Activated B cell treated with CpG ODN at 0.5 μM for 24 hours (primary cell): Measurements from ENCODE around the gene MYO5B. TPM values are rescaled to one million over a fixed set of nuclear protein-coding genes. Genes with fewer than 3 reads are reported as not detected.

Experiments used
- ATAC-seq: fragments of 200-7000 bp; cut with Tn5 transposase; one replicate; pipeline ENCODE4 v1.10.0; 2021; ENCODE audit warnings: low read depth, mild to moderate bottlenecking, moderate library complexity
- CTCF ChIA-PET: fragments of 350-600 bp; sonication (Branson Sonifier 250); formaldehyde crosslinking; loops from one replicate; lab custom pipeline; 2021; ENCODE audit warnings: antibody characterized with exemption; lab: Charles Lee
- POLR2A ChIA-PET: fragments of 350-600 bp; sonication (Branson Sonifier 250); formaldehyde crosslinking; loops from one replicate; lab custom pipeline; 2021; ENCODE audit warnings: antibody characterized with exemption; lab: Charles Lee
- DNase-seq: peaks from one replicate; pipeline ENCODE4 v3.0.0; 2022
- H3K27ac Mint-ChIP-seq: one replicate; pipeline ENCODE4 v1.8.0; 2020; ENCODE audit warnings: mixed read lengths
- H3K27me3 Mint-ChIP-seq: one replicate; pipeline ENCODE4 v1.8.0; 2021; ENCODE audit warnings: mixed read lengths
- H3K36me3 Mint-ChIP-seq: one replicate; pipeline ENCODE4 v1.8.0; 2021; ENCODE audit warnings: low read depth, mixed read lengths
- H3K4me1 Mint-ChIP-seq: one replicate; pipeline ENCODE4 v1.8.0; 2021; ENCODE audit warnings: mixed read lengths
- H3K4me3 Mint-ChIP-seq: one replicate; pipeline ENCODE4 v1.8.0; 2020; ENCODE audit warnings: mild to moderate bottlenecking, mixed read lengths
- H3K9me3 Mint-ChIP-seq: one replicate; pipeline ENCODE4 v1.8.0; 2020; ENCODE audit warnings: mixed read lengths
- intact Hi-C: fragments of 100-400 bp; cut with micrococcal nuclease; formaldehyde crosslinking; loops from one replicate; pipeline ENCODE4 v1.15.1; 2024
- total RNA-seq: library from RNA; stranded (reverse); gene quantifications from 2 replicates; pipeline ENCODE4 v1.2.3, GENCODE V29; 2022
- TF ChIP-seq, protein P1 (sequence below): fragments of 200-600 bp; IDR thresholded peaks from one replicate; pipeline ENCODE4 v1.8.0; 2022; ENCODE audit warnings: antibody characterized with exemption, mild to moderate bottlenecking

MYO5B gene
- total RNA-seq, 1 donor from 2014 or later, result 0.49 TPM

DNA sequence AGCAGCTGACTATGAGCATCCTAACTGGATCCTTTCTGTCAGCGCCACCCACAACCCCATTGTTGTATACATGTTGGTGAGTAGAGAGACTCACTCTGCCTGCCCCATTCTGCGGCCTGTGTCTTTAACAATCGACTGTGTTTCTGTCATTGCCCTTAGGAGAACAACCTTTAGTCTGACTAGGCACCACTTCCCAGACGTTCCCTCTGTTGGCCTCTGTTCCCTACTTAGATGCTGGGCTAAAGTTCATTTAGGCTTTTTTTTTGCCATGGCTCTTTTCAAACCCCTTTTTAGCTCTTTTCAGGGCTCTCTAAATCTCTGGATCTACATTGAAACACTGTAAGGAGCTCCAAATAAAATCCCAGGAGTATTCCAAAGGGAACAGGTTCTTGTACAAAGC lies 361.1 kb downstream of the MYO5B start:
- intact Hi-C loops, result no loop called here
- no peak overlapping the region for H3K27ac Mint-ChIP-seq

DNA sequence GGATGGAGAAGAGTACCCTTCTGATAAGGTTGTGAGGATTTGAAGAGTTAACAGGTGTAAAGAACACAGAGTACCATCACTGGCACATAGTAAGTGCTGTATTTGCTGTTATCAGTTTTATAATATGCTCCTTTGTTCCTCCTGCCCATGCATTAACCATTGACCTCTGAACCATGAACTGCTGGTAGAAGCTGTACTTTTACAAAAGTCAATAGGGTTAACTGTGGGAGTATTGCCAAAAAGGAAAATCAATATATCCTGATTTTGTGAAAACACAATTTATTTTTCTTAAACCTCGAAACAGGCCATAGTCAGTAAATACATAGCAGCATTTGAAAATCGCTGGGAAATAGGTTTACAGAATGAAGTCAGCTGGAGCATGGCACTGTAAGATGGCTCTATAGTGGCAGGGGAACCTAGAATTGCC lies 362.7 kb downstream of the MYO5B start:
- Mint-ChIP-seq H3K4me1 (no peaks in the 10 kb centered on the region), H3K27ac (no peak overlapping the region), H3K27me3 (peaks cover 6% of the 10 kb centered on the region), H3K4me3 (no peak overlapping the region), H3K36me3 (peaks cover 4% of the 10 kb centered on the region), H3K9me3 (peaks cover 17% of the 10 kb centered on the region)
- TF ChIP-seq, protein P1, sequence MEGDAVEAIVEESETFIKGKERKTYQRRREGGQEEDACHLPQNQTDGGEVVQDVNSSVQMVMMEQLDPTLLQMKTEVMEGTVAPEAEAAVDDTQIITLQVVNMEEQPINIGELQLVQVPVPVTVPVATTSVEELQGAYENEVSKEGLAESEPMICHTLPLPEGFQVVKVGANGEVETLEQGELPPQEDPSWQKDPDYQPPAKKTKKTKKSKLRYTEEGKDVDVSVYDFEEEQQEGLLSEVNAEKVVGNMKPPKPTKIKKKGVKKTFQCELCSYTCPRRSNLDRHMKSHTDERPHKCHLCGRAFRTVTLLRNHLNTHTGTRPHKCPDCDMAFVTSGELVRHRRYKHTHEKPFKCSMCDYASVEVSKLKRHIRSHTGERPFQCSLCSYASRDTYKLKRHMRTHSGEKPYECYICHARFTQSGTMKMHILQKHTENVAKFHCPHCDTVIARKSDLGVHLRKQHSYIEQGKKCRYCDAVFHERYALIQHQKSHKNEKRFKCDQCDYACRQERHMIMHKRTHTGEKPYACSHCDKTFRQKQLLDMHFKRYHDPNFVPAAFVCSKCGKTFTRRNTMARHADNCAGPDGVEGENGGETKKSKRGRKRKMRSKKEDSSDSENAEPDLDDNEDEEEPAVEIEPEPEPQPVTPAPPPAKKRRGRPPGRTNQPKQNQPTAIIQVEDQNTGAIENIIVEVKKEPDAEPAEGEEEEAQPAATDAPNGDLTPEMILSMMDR, result no peak
- CTCF ChIA-PET, result no interaction called here
- POLR2A ChIA-PET, result no interaction called here
- intact Hi-C loops, result no loop called here
- no peak for DNase-seq
- no peak for ATAC-seq

More for the DNA sequence above, 361.1 kb downstream of the MYO5B start:
- Mint-ChIP-seq H3K36me3 (no peaks in the 10 kb centered on the region), H3K9me3 (peaks cover 4% of the 10 kb centered on the region), H3K4me3 (no peak overlapping the region), H3K4me1 (no peaks in the 10 kb centered on the region), H3K27me3 (peaks cover 1% of the 10 kb centered on the region)
- ChIA-PET CTCF (no interaction called here), POLR2A (no interaction called here)
- TF ChIP-seq, protein P1, result no peak
- no peak for ATAC-seq
- DNase-seq, result no peak

DNA sequence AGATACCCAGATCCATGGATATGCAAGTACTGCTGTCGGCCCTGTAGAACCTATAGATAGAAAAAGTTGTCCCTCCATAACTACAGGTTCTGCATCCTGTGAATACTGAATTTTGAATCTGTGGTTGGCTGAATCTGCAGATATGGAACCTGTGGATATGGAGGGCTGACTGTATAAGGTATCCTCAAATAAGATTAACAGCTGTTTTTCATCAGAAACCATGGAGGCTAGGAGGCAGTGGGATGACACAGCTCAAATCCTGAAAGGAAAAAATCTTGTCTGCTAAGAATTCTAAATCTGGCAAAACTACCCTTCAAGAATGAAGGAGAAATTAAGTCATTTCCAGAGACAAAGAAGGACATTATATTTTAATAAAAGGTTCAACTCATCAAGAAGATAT lies 367.0 kb downstream of the MYO5B start:
- Mint-ChIP-seq H3K9me3 (peaks cover 17% of the 10 kb centered on the region), H3K4me3 (no peak overlapping the region), H3K27ac (no peak overlapping the region), H3K27me3 (peaks cover 6% of the 10 kb centered on the region), H3K36me3 (peaks cover 4% of the 10 kb centered on the region), H3K4me1 (no peaks in the 10 kb centered on the region)
- ChIA-PET CTCF (no interaction called here), POLR2A (no interaction called here)
- DNase-seq (no peak), ATAC-seq (no peak)
- intact Hi-C loops, result no loop called here
- TF ChIP-seq, protein P1, result no peak

DNA sequence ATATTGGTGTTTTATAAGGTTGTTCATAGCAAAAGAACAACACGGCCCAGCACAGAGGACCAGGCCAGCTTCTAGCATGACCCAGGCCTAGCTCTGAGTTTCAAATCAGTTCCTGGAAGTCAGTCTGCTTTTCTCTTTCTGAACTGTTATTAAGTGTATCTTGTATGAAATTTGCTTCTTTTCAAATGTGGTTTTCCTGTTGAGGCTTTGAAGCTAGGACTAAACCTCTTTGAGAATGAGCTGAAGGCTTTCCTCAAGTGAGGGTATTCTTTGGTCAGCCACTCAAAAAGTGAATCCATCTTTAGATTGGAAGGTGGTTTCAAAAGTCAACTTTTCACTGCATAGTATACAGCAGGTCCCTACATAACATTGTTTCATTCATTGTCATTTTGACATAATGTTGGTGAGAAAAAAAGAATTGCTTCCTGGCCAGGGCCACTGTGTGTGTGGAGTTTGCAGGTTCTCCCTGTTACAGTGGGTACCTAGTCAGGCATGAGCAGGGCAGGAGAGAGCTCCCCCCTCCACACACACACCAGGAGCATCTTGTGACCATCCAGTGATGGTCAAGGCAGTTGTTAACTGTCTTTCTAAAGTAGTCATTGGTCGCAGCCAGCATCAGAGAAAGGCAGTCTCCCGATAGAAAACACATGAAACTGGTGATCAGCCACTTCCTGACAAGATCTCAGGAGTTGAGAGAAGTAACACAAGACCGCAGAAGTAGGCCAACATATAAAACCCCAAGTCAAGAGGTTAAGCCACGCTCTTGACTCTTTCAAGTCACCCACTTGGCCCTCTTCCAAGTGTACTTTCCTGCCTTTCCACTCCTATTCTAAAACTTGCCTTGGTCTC lies 374.9 kb downstream of the MYO5B start:
- ChIA-PET CTCF (no interaction called here), POLR2A (no interaction called here)
- no peaks in the 10 kb centered on the region for H3K4me1 Mint-ChIP-seq
- ATAC-seq (no peak), DNase-seq (no peak)
- no peaks in the 10 kb centered on the region for H3K36me3 Mint-ChIP-seq
- H3K9me3 Mint-ChIP-seq, result no peaks in the 10 kb centered on the region
- no peak overlapping the region for H3K27ac Mint-ChIP-seq
- intact Hi-C loops, result no loop called here
- TF ChIP-seq, protein P1, result no peak
- no peaks in the 10 kb centered on the region for H3K27me3 Mint-ChIP-seq
- H3K4me3 Mint-ChIP-seq, result no peak overlapping the region

DNA sequence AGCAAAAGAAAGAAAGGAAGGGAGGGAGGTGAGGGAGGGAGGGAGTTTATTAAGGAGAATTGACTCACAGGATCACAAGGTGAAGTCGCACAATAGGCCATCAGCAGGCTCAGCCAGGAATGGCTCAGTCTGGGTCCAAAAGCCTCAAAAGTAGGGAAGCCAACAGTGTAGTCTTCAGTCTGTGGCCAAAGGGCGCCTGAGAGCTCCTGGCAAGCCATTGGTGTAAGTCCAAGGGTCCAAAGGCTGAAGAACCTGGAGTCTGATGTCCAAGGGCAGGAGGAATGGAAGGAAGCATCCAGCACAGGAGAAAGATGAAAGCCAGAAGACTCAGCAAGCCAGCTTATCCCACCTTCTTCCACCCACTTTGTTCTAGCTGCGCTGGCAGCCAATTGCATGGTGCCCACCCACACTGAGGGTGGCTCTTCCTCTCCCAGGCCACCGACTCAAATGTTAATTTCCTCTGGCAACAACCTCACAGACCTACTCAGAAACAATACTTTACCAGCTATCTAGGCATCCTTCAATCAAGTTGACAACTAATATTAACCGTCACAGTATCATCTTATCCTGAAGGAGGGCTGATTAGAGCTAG lies 375.8 kb downstream of the MYO5B start:
- Mint-ChIP-seq H3K9me3 (no peaks in the 10 kb centered on the region), H3K27ac (no peak overlapping the region), H3K36me3 (peaks cover under 1% of the 10 kb centered on the region), H3K27me3 (no peaks in the 10 kb centered on the region), H3K4me3 (no peak overlapping the region), H3K4me1 (peaks cover 6% of the 10 kb centered on the region)
- TF ChIP-seq, protein P1, result no peak
- CTCF ChIA-PET, result no interaction called here
- DNase-seq (no peak), ATAC-seq (no peak)
- POLR2A ChIA-PET, result no interaction called here
- intact Hi-C loops, result no loop called here
